LoVo (cell line): ENCODE measurements around the gene SPIRE2.

Source experiments
- DNase-seq: peaks from one replicate; pipeline ENCODE4 v3.0.0-alpha.2; 2016; ENCODE audit warnings: low spot score

SPIRE2 gene

GRCh38 chr16:89915303-89916232, 87.3 kb downstream of the SPIRE2 start:
- no peak for DNase-seq

GRCh38 chr16:89917773-89918452, 89.6 kb downstream of the SPIRE2 start:
- peak; percentile 81 for DNase-seq

- no peak for DNase-seq
Observed at GRCh38 chr16:89918453-89919347, 90.4 kb downstream of the SPIRE2 start, which contains the start of gene MC1R. Gene MC1R (plus strand): TSS chr16:89918862. CDS start chr16:89919259, 397 bp downstream.

- DNase-seq: no peak
Observed at GRCh38 chr16:89919535-89920406, 91.5 kb downstream of the SPIRE2 start.

GRCh38 chr16:89920723-89921122, 92.4 kb downstream of the SPIRE2 start:
- no peak for DNase-seq
